Heart right ventricle (tissue), 16 donors: ENCODE data around the gene SERTAD3. TPM values are rescaled to one million over a fixed set of nuclear protein-coding genes. Genes with fewer than 3 reads are reported as not detected.
A peak's percentile ranks its signal among the peaks of the same experiment; 100 is the strongest.

Experiments
- ATAC-seq, 8 donors: fragments of 200-7000 bp; cut with Tn5 transposase; one replicate each; pipeline ENCODE4 v1.9.1; 2020; ENCODE audit warnings: mild to moderate bottlenecking in 8 of 8, moderate library complexity in 8 of 8, moderate number of reproducible peaks in 1 of 8
- DNase-seq, 2 donors: peaks; one replicate each; pipeline ENCODE4 v3.0.0-alpha.2; 2020
- H3K27ac ChIP-seq, 10 donors: fragments of 200-600 bp; sonication (generic) in 2 of 10; one replicate each; pipeline versions ENCODE4 v1.5.0 to v1.8.0; 2020 to 2022; ENCODE audit warnings: mild to moderate bottlenecking in 3 of 10
- H3K27me3 ChIP-seq, 7 donors: fragments of 200-600 bp; one replicate each; pipeline ENCODE4 v1.8.0; 2021 to 2022; ENCODE audit warnings: mild to moderate bottlenecking in 2 of 7
- H3K36me3 ChIP-seq, 9 donors: fragments of 200-600 bp; sonication (generic) in 1 of 9; one replicate each; pipeline versions ENCODE4 v1.5.0 to v1.8.0; 2020 to 2022; ENCODE audit warnings: mild to moderate bottlenecking in 2 of 9
- H3K4me1 ChIP-seq, 9 donors: fragments of 200-600 bp; sonication (generic) in 1 of 9; one replicate each; pipeline versions ENCODE4 v1.5.0 to v1.8.0; 2020 to 2022; ENCODE audit warnings: mild to moderate bottlenecking in 4 of 9
- H3K4me3 ChIP-seq, 10 donors: fragments of 200-600 bp; sonication (generic) in 2 of 10; one replicate each; pipeline versions ENCODE4 v1.5.0 to v1.8.0; 2020 to 2022; ENCODE audit warnings: mild to moderate bottlenecking in 7 of 10, moderate library complexity in 2 of 10
- H3K9me3 ChIP-seq, 11 donors: fragments of 200-600 bp in 10 of 11; sonication (generic) in 2 of 11; one replicate each; pipeline versions ENCODE4 v1.5.0 to v1.8.0; 2013 to 2022; ENCODE audit warnings: mild to moderate bottlenecking in 2 of 11, control low read depth in 1 of 11, moderate library complexity in 1 of 11
- CTCF ChIP-seq, 9 donors: fragments of 200-600 bp; sonication (generic) in 2 of 9; IDR thresholded peaks; one replicate each; pipeline versions ENCODE4 v1.5.0 to v1.8.0; 2021 to 2022; ENCODE audit warnings: antibody characterized with exemption in 9 of 9, mild to moderate bottlenecking in 5 of 9, moderate library complexity in 1 of 9
- WGBS, 2 donors: extraction: QIAGEN DNeasy Blood & Tissue Kit; methylation state at CpG; one replicate each; pipeline ENCODE4 v1.1.7; 2013; ENCODE audit warnings: inconsistent platforms in 1 of 2; 5-methylcytosine and 5-hydroxymethylcytosine counted together
- intact Hi-C, 10 donors: fragments of 100-400 bp; cut with DNase I; formaldehyde crosslinking; loops; one replicate each; pipeline versions ENCODE4 v1.11.1 to v1.14.2; 2022
- polyA plus RNA-seq, 2 donors: library from polyadenylated mRNA; stranded (reverse); fragments of 200-250 nt; gene quantifications; one replicate each; pipeline ENCODE4 v1.2.3, GENCODE V29; 2013
- total RNA-seq, 10 donors: library from RNA; stranded (reverse); fragmentation: NEBNext Ultra II Directional in 3 of 10; extraction: Animal tissue kit (Norgen Biotek cat#: 25700) in 3 of 10; gene quantifications; one replicate each; pipeline versions ENCODE4 v1.2.1 to v1.2.4, GENCODE V29; 2021 to 2023
- donor health status: Arrhythmogenic right ventricular cardiomyopathy.
- donor health status: ischemic (EF 13 %, LVEDD 7.1; RV severe dilation, severe dysfunction).
- donor health status: healthy with polysubstance abuse.
- donor health status: DM: no; HTN: yes; CAD: no.
- donor health status: DM: no; HTN: no; CAD: no.
- donor health status: ischemic (EF 25% LVEDD 6.9; RV normal size, moderate dysfunction).
- donor health status: ischemic (EF 25% LVEDD 5.7; RV mildly dilated, moderate dysfunction).
- donor health status: healthy.
- donor health status: DM: yes; HTN: yes; CAD: no.
- donor health status: Ischemic cardiomyopathy.
- donor health status: ischemic (EF 35%, LVEDD 5.7; RV mildly dilated, moderate dysfunction).
- donor health status: nonischemic (EF 11% LVEDD 7.7; RV severe dilation, severe dysfunction).
- donor health status: DM: yes; HTN: yes; CAD: no.
- donor health status: PGD.
- donor health status: ischemic (EF 29% LVEDD 5.4; RV normal size, mild dysfunction).
- donor health status: nonischemic (EF 23%, LVEDD 6.1; RV moderate dilation, normal function).

The SERTAD3 gene
- total and polyA plus RNA-seq, 12 donors: 19.4 to 37.5 (median 29.3) TPM

GRCh38 chr19:40443131-40443999 lies 770 bp downstream of the SERTAD3 start:
- WGBS, 2 donors: 0 to 1% methylated on average over 52 of the region's 52 CpGs
- TF ChIP-seq CTCF (IDR thresholded peaks at IDR 0.05): no peak
- Histone ChIP-seq H3K36me3 (peaks cover 0 to 46% (median 30%) of the 10 kb centered on the region in 9 donors), H3K4me3 (peak overlapping the region; percentile 70 to 96 (median 85)), H3K27me3 (no peaks in the 10 kb centered on the region), H3K4me1 (peaks cover 10 to 41% (median 27%) of the 10 kb centered on the region in 9 donors), H3K9me3 (no peaks in the 10 kb centered on the region), H3K27ac (peak overlapping the region; percentile 80 to 100 (median 97))
- ATAC-seq (peak; percentile 85 to 94 (median 90)), DNase-seq (peak; percentile 98 to 100)
- intact Hi-C loops: loop anchor here in 6 of 10 donors (1.0 to 10.0 kb wide), 6 partner anchors 9 to 99 kb away; partner anchors contain the start of genes C19orf47 (in 2 of the 6), PLD3 (in 2 of the 6) and SERTAD1 (in 1 of the 6)

GRCh38 chr19:40442328-40443130 lies 1.6 kb downstream of the SERTAD3 start:
- intact Hi-C loops: loop anchor here in 6 of 10 donors (1.0 to 10.0 kb wide), 6 partner anchors 8 to 98 kb away; partner anchors contain the start of genes C19orf47 (in 2 of the 6), PLD3 (in 2 of the 6) and SERTAD1 (in 1 of the 6)
- H3K27ac ChIP-seq: peak overlapping the region; percentile 28 to 100 (median 97)
- H3K9me3 ChIP-seq: no peaks in the 10 kb centered on the region
- peaks cover 10 to 41% (median 27%) of the 10 kb centered on the region in 9 donors for H3K4me1 ChIP-seq
- peaks cover 0 to 38% (median 22%) of the 10 kb centered on the region in 9 donors for H3K36me3 ChIP-seq
- peak overlapping the region in 9 of 10 donors; percentile 70 to 96 (median 85) for H3K4me3 ChIP-seq
- no peaks in the 10 kb centered on the region for H3K27me3 ChIP-seq
- no peak for TF ChIP-seq CTCF (IDR thresholded peaks at IDR 0.05)
- no peak for DNase-seq
- no peak for ATAC-seq
- WGBS, 2 donors: 20 to 21% methylated on average over 22 of the region's 22 CpGs

DNA sequence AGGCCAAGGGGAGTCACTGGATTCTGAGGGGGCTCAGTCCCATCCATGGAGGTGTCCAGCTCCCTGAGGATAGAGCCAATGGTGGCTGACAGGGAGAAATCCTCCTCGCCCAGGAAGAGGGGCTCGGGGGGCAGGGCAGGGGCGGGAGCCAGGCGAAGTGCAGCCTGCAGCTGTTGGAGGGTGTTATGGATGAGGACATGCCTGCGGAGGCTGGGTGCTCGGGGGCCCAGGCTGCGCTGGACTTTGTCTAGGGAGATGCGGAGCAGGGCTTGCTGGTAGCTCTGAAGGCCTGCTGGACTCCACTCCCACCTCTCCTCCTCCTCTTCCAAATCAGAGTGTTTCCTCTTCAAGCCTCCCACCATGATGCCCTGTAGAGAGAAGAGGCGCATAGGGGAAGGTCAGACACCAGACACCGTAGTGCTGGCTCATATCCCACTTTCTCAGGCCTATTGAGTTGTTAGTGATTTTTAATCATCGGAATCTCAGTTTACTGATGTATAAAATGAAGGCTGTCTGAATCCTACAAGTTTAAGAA lies 2.3 kb downstream of the SERTAD3 start:
- peak overlapping the region in 6 of 10 donors; percentile 82 to 100 (median 98) for H3K27ac ChIP-seq
- DNase-seq (no peak), ATAC-seq (no peak)
- 72 to 81% methylated on average over 11 of the region's 11 CpGs for WGBS, 2 donors
- H3K36me3 ChIP-seq: peaks cover 0 to 31% (median 22%) of the 10 kb centered on the region in 9 donors
- no peaks in the 10 kb centered on the region for H3K27me3 ChIP-seq
- peaks cover 10 to 41% (median 27%) of the 10 kb centered on the region in 9 donors for H3K4me1 ChIP-seq
- H3K9me3 ChIP-seq: no peaks in the 10 kb centered on the region
- peak overlapping the region in 2 of 10 donors; percentile 84 to 90 for H3K4me3 ChIP-seq
- intact Hi-C loops: loop anchor here in 3 of 10 donors (2.0 to 10.0 kb wide), 2 partner anchors 15 to 97 kb away; partner anchors contain the start of genes C19orf47 (in 2 of the 3) and PLD3 (in 2 of the 3)
- no peak for TF ChIP-seq CTCF (IDR thresholded peaks at IDR 0.05)
